Measurements from ENCODE around the gene PSMB8. TPM values are rescaled to one million over a fixed set of nuclear protein-coding genes. Genes with fewer than 3 reads are reported as not detected.
"Not testable (repeated sequence)": the region's sequence is repeated elsewhere in the genome, so short reads cannot be mapped to it uniquely, and the experiment has no call there.

Gene PSMB8
- total RNA-seq, 1 donor from 2014 or later: 358 TPM

DNA sequence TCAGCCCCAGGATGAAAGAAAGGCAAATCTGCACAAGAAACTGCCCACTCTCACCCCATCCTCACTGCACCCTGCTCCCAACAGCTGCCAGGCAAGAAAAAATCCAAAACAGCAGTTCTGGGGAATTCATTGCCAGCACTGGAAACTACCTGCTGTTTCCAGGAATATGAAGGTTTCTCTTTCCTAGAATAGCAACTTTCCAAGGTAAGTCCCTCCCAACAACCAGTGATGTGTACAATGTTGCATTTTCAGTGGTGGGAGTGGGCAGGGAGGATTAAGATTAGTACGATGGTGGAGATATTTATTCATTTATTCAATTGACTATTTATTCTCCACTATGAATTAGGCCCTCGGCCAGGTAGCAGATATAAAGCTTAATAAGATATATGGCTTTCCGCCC lies 16.8 kb downstream of the PSMB8 start:
- intact Hi-C loops (cut with micrococcal nuclease): no loop called here
- H3K4me1 Mint-ChIP-seq (ENCODE audit: low read depth): peaks cover 51% of the 10 kb centered on the region
- H3K4me3 Mint-ChIP-seq: no peak overlapping the region
- no peaks in the 10 kb centered on the region for H3K9me3 Mint-ChIP-seq
- H3K27me3 Mint-ChIP-seq (ENCODE audit: insufficient read depth): no peaks in the 10 kb centered on the region
- DNase-seq (ENCODE audit: low spot score): no peak
- peak overlapping the region; percentile 50 for H3K27ac Mint-ChIP-seq
- peaks cover 49% of the 10 kb centered on the region for H3K36me3 Mint-ChIP-seq (ENCODE audit: low read depth)

DNA sequence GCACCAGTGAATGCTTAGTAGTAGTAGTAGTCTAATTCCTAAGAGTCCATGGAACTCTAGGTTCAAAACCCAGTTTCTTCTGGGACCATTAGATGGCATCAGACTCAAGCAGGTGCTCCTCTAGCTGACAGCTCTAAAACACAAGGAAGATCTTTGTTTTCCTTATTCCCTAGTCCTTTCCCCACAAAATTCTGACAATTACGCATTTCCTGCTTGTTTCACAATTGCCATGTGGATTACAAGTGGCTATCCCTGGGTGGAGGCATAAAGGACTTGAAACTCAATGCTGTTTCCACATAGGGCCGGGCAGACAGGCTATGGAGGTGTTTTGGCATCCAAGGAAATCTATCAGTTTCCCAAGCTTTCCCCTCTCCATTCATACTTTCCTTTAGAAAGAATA lies 17.9 kb downstream of the PSMB8 start:
- no peaks in the 10 kb centered on the region for H3K27me3 Mint-ChIP-seq (ENCODE audit: insufficient read depth)
- no peaks in the 10 kb centered on the region for H3K9me3 Mint-ChIP-seq
- H3K4me1 Mint-ChIP-seq (ENCODE audit: low read depth): peaks cover 40% of the 10 kb centered on the region
- H3K36me3 Mint-ChIP-seq (ENCODE audit: low read depth): peaks cover 40% of the 10 kb centered on the region
- no peak overlapping the region for H3K4me3 Mint-ChIP-seq
- H3K27ac Mint-ChIP-seq: no peak overlapping the region
- intact Hi-C loops (cut with micrococcal nuclease): no loop called here
- no peak for DNase-seq (ENCODE audit: low spot score)

DNA sequence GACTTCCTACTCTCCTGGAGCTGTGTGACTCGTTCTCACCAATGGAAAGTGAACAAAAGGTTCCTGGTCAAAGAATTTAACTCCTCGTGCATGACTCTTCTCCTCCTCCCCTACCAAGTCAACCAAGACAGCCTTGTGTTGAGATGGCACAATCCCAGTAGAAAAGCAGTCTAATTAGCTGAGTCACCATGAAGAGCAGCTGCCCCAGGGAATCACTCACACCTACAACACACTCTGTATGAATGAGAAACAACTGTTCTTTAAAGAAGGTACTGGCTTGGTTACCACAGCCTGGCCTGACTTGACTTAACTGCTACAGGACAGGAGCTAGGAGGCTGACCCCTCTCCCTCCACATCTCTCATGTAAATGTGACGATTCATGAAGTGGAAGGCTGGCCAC lies 24.1 kb downstream of the PSMB8 start:
- H3K27ac Mint-ChIP-seq: no peak overlapping the region
- H3K27me3 Mint-ChIP-seq (ENCODE audit: insufficient read depth): no peaks in the 10 kb centered on the region
- no peaks in the 10 kb centered on the region for H3K9me3 Mint-ChIP-seq
- H3K36me3 Mint-ChIP-seq (ENCODE audit: low read depth): peaks cover 10% of the 10 kb centered on the region
- no peak for DNase-seq (ENCODE audit: low spot score)
- H3K4me1 Mint-ChIP-seq (ENCODE audit: low read depth): peaks cover 18% of the 10 kb centered on the region
- intact Hi-C loops (cut with micrococcal nuclease): no loop called here
- H3K4me3 Mint-ChIP-seq: no peak overlapping the region

- Mint-ChIP-seq H3K27ac (peak overlapping the region; percentile 3), H3K4me1 (ENCODE audit: low read depth) (peaks cover 18% of the 10 kb centered on the region), H3K27me3 (ENCODE audit: insufficient read depth) (no peaks in the 10 kb centered on the region), H3K9me3 (no peaks in the 10 kb centered on the region), H3K36me3 (ENCODE audit: low read depth) (peaks cover 12% of the 10 kb centered on the region), H3K4me3 (no peak overlapping the region)
- intact Hi-C loops (cut with micrococcal nuclease): no loop called here
- DNase-seq (ENCODE audit: low spot score): no peak
Observed at GRCh38 chr6:32818867-32819266, 25.0 kb downstream of the PSMB8 start.

DNA sequence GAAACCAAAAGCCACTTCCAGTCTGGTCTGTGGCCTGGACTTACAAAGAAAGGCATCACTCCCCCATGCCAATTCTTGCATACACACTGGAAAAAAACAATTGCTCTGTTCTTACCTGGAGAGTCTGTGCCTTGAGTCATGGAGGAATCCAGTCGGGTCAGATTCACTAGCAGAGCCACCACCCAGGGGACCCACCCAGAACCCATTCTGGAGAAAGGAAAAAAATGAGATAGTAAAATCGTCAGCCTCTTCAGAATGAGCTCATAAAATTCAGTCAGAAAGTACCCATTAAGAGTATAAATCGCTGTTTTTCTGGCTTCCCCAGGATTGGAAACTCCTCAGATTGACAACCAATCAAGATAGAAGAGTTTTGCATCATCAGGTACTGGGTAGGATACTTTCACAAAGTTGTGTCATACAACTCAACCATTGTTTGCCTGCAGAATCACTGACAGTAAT lies 27.1 kb downstream of the PSMB8 start, which contains the start of gene HLA-DOB:
HLA-DOB (minus strand) TSS at position 257 of the 459 bp plus-strand sequence; CDS start at position 206, 51 bp downstream.
- no peak for DNase-seq (ENCODE audit: low spot score)
- no peak within 1 kb of the TSS for H3K27ac Mint-ChIP-seq
- peaks cover 19% of the 10 kb centered on the region for H3K36me3 Mint-ChIP-seq (ENCODE audit: low read depth)
- peaks cover 18% of the 10 kb centered on the region for H3K4me1 Mint-ChIP-seq (ENCODE audit: low read depth)
- no peak within 1 kb of the TSS for H3K4me3 Mint-ChIP-seq
- intact Hi-C loops (cut with micrococcal nuclease): no loop called here
- H3K27me3 Mint-ChIP-seq (ENCODE audit: insufficient read depth): no peaks in the 10 kb centered on the region
- H3K9me3 Mint-ChIP-seq: no peaks in the 10 kb centered on the region

DNA sequence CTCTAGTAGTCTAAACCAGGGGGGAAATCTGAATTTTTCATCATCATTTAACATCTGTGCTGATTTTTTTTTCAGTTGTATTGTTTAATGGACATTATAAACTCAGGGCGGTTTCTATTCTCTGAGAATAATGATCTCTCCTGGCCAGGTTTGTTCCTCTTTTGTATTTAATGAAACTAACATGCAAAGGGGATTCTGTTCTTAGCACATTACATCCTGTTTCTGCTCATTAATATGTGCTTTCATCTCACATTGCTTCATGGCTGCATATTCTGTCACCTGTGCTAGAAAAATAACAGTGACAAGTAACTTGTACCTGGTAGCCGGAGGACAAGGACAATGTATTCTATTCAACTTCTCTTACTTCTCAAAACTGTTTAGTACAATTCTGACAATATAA lies 27.9 kb downstream of the PSMB8 start:
- Mint-ChIP-seq H3K4me3 (no peak overlapping the region), H3K4me1 (ENCODE audit: low read depth) (peaks cover 18% of the 10 kb centered on the region), H3K9me3 (no peaks in the 10 kb centered on the region), H3K36me3 (ENCODE audit: low read depth) (peaks cover 19% of the 10 kb centered on the region), H3K27me3 (ENCODE audit: insufficient read depth) (no peaks in the 10 kb centered on the region), H3K27ac (no peak overlapping the region)
- DNase-seq (ENCODE audit: low spot score): no peak
- intact Hi-C loops (cut with micrococcal nuclease): no loop called here

DNA sequence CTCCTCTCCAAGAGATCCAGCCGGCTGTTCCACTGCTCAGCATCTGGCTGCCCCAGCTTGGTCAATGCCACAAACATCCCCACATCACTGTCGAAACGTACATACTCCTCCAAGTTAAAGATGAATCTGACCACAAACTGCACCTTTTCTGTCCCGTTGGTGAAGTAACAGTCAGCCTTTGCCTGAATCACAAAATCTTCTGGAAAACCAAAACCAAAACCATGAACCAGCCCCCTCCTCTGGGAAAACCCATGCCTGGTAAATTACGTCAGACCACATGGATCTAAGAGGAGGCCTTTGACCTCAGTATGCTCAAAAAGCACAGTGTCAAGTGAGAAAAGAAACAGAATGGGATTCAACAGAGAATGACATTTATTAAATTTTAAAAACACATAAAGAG lies 28.7 kb downstream of the PSMB8 start:
- Mint-ChIP-seq H3K27ac (no peak overlapping the region), H3K27me3 (ENCODE audit: insufficient read depth) (no peaks in the 10 kb centered on the region), H3K4me1 (ENCODE audit: low read depth) (peaks cover 17% of the 10 kb centered on the region), H3K9me3 (no peaks in the 10 kb centered on the region), H3K36me3 (ENCODE audit: low read depth) (peaks cover 17% of the 10 kb centered on the region), H3K4me3 (no peak overlapping the region)
- intact Hi-C loops (cut with micrococcal nuclease): no loop called here
- DNase-seq (ENCODE audit: low spot score): no peak

DNA sequence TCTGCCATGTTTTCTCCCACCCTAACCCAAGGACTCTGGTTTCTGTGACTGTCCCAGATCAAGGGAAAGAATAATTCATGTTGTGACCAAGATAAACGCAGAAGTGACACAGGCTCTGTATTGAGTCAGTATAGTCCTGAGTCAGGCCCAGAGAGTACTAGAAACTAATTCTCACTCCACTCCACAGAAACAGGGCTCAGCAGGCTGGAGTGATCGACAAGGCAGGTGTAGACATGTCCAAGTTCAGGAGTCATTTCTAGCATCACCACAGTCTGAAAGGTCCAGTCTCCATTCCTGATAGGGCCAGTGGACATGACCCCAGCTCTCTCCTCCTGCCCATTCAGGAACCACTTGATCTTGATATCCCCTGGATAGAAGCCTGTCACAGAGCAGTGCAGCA lies 29.7 kb downstream of the PSMB8 start:
- peaks cover 7% of the 10 kb centered on the region for H3K4me1 Mint-ChIP-seq (ENCODE audit: low read depth)
- H3K36me3 Mint-ChIP-seq (ENCODE audit: low read depth): peaks cover 15% of the 10 kb centered on the region
- no peak for DNase-seq (ENCODE audit: low spot score)
- intact Hi-C loops (cut with micrococcal nuclease): no loop called here
- no peak overlapping the region for H3K27ac Mint-ChIP-seq
- H3K27me3 Mint-ChIP-seq (ENCODE audit: insufficient read depth): no peaks in the 10 kb centered on the region
- H3K9me3 Mint-ChIP-seq: no peaks in the 10 kb centered on the region
- H3K4me3 Mint-ChIP-seq: no peak overlapping the region

- Mint-ChIP-seq H3K9me3 (no peaks in the 10 kb centered on the region), H3K27ac (no peak overlapping the region), H3K36me3 (ENCODE audit: low read depth) (peaks cover 8% of the 10 kb centered on the region), H3K27me3 (ENCODE audit: insufficient read depth) (peaks cover 21% of the 10 kb centered on the region), H3K4me3 (no peak overlapping the region), H3K4me1 (ENCODE audit: low read depth) (no peaks in the 10 kb centered on the region)
- intact Hi-C loops (cut with micrococcal nuclease): no loop called here
- DNase-seq (ENCODE audit: low spot score): no peak
Observed at GRCh38 chr6:32809171-32809570, 34.7 kb downstream of the PSMB8 start.

DNA sequence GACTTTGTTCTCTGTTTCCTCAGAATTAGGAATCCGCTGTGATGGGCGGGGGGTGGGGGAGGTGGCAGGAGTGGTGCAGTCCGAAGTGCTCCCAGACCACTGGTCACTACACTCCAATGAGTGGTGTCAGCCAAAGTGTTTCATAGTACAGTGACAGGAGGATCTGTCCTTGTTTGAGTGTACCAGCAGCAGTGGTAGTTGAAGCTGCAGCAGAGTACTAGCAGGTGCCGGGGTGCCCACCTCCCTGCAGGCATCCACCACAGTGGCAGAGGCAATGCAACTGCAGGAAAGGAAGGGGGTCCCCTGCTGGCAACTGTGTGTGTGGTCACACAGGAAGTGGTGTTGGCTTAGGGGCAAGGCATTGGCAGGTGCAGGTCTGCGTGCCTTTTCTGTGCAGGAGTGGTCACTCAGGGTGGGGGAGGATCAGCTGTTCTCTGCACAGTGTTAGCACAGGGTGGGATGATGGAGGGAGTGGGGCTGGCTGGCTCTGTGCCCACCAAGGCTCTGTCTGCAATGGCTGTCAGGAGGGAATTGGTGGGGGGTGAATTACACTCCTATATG lies 36.7 kb downstream of the PSMB8 start:
- peaks cover 41% of the 10 kb centered on the region for H3K27me3 Mint-ChIP-seq (ENCODE audit: insufficient read depth)
- DNase-seq (ENCODE audit: low spot score): no peak
- no peaks in the 10 kb centered on the region for H3K4me1 Mint-ChIP-seq (ENCODE audit: low read depth)
- no peak overlapping the region for H3K27ac Mint-ChIP-seq
- no peaks in the 10 kb centered on the region for H3K9me3 Mint-ChIP-seq
- H3K36me3 Mint-ChIP-seq (ENCODE audit: low read depth): no peaks in the 10 kb centered on the region
- intact Hi-C loops (cut with micrococcal nuclease): no loop called here
- H3K4me3 Mint-ChIP-seq: no peak overlapping the region

DNA sequence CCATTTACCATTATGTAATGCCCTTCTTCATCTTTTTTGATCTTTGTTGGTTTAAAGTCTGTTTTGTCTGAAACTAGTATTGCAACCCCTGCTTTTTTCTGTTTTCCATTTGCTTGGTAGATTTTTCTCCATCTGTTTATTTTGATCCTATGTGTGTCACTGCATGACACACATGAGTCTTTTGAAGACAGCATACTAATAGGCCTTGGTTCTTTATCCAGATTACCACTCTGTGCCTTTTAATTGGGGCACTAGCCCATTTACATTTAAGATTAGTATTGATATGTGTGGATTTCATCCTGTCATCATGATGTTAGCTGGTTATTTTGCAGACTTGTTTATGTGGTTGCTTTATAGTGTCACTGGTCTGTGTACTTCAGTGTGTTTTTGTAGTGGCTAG lies 38.4 kb downstream of the PSMB8 start:
- peaks cover 58% of the 10 kb centered on the region for H3K27me3 Mint-ChIP-seq (ENCODE audit: insufficient read depth)
- DNase-seq (ENCODE audit: low spot score); H3K27ac Mint-ChIP-seq; intact Hi-C loops (cut with micrococcal nuclease); H3K36me3 Mint-ChIP-seq (ENCODE audit: low read depth); H3K9me3 Mint-ChIP-seq; H3K4me3 Mint-ChIP-seq; H3K4me1 Mint-ChIP-seq (ENCODE audit: low read depth): not testable (repeated sequence)

GRCh38 chr6:32803416-32803815 lies 40.4 kb downstream of the PSMB8 start:
- intact Hi-C loops (cut with micrococcal nuclease): no loop called here
- no peak overlapping the region for H3K27ac Mint-ChIP-seq
- H3K4me3 Mint-ChIP-seq: no peak overlapping the region
- H3K9me3 Mint-ChIP-seq: no peaks in the 10 kb centered on the region
- peaks cover 66% of the 10 kb centered on the region for H3K27me3 Mint-ChIP-seq (ENCODE audit: insufficient read depth)
- H3K4me1 Mint-ChIP-seq (ENCODE audit: low read depth): no peaks in the 10 kb centered on the region
- DNase-seq (ENCODE audit: low spot score): no peak
- H3K36me3 Mint-ChIP-seq (ENCODE audit: low read depth): no peaks in the 10 kb centered on the region

DNA sequence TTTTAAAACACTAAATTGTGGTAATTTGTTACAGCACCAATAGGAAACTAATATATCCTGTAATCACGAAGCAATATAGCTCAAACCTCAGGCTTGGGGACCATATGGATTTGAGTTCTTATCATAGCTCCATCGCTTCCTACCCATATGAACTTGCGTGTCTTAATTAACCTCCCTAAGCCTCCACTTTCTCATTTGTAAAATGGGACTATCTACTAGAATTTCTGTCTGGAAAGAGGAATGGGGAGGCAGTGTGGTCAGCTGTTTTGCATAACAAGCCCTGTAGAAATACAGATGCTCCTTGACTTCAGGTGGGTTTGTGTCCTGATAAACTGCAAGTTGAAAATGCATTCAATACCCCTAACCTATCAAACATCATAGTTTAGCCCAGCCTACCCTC lies 44.1 kb downstream of the PSMB8 start:
- no peak for DNase-seq (ENCODE audit: low spot score)
- no peak overlapping the region for H3K27ac Mint-ChIP-seq
- H3K36me3 Mint-ChIP-seq (ENCODE audit: low read depth): no peaks in the 10 kb centered on the region
- no peak overlapping the region for H3K4me3 Mint-ChIP-seq
- H3K27me3 Mint-ChIP-seq (ENCODE audit: insufficient read depth): peaks cover 60% of the 10 kb centered on the region
- peaks cover 19% of the 10 kb centered on the region for H3K4me1 Mint-ChIP-seq (ENCODE audit: low read depth)
- no peaks in the 10 kb centered on the region for H3K9me3 Mint-ChIP-seq
- intact Hi-C loops (cut with micrococcal nuclease): loop anchor here (2.0 to 5.0 kb wide), 2 partner anchors 97 to 683 kb away; no protein-coding TSS in a partner anchor

DNA sequence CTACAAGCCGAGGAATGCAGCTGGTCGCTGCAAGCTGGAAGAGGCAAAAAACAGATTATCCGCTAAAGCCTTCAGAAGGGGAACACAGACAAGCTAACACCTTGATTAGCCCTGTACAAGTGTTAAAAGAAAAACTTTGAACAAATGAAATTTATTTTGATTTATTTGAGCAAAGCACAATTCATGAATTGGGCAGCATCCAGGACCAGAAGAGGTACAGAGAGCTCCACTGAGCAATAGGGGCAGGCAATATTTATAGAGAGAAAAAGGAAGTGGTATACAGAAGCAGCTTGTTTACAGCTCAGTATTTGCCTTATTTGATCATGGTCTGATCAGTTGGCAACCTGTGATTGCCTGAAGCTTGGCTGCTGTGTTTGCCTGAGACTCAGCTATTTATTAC lies 44.7 kb downstream of the PSMB8 start:
- peaks cover 55% of the 10 kb centered on the region for H3K27me3 Mint-ChIP-seq (ENCODE audit: insufficient read depth)
- no peaks in the 10 kb centered on the region for H3K9me3 Mint-ChIP-seq
- peaks cover 25% of the 10 kb centered on the region for H3K4me1 Mint-ChIP-seq (ENCODE audit: low read depth)
- DNase-seq (ENCODE audit: low spot score): no peak
- H3K36me3 Mint-ChIP-seq (ENCODE audit: low read depth): no peaks in the 10 kb centered on the region
- intact Hi-C loops (cut with micrococcal nuclease): loop anchor here (2.0 to 5.0 kb wide), 2 partner anchors 97 to 682 kb away; no protein-coding TSS in a partner anchor
- H3K4me3 Mint-ChIP-seq: no peak overlapping the region
- H3K27ac Mint-ChIP-seq: no peak overlapping the region
